GM21576 (cell line): ENCODE measurements around the gene UGT1A5.

ENCODE experiments used
- ATAC-seq: cut with Tn5 transposase; IDR thresholded peaks from one replicate; pipeline ENCODE4 v1.9.1; 2021; ENCODE audit warnings: mild to moderate bottlenecking, moderate library complexity; ENCODE audit not compliant: unreplicated experiment

UGT1A5 gene

DNA sequence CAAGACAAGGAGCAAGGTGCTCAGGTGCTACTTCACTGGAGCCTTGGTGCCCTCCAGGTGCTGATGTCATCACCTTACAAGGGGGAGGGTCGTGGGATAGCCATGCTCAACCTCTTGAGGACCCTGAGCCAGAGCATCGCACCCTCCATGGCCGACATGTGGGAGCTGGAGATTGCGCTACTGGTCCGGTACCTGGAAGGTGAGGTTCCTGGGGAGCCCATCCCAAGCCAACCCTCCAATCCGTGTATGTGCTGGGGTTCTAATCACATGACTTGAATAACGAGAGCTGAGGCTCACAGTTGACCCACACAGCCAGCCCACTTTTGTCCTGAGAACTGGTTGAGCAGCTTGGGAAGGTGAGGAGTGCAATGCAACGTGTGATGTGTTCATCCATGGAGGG, 91.3 kb downstream of the UGT1A5 start:
- ATAC-seq, result no peak

DNA sequence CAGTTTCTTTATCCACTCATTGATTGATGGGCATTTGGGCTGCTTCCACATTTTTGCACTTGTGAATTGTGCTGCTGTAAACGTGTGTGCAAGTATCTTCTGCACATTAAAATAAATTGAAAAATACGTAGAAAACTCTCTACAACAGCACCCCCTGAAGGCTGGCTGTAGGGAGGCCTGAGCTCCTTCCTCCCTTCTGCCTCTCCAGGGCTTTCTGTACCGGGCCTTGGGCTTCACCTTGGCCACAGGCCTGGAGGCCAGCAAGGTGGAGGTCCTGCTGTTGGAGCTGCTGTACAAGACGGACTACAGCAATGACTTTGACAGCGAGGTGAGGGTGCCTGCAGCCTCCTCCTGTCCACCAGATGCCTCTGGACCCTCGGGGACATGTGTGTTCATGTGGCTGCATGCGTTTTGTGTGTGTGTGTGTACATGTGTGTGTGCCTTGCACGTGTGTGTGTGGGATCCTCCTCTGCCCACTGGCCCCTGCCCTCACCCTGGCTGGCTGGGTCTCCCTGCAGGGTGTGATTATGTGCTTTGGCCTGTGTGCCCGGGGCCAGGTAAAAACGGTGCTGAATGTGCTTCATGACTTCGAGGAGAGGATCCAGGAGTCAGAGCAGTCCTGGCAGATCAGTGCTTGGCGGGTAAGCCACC, 94.6 kb downstream of the UGT1A5 start:
- ATAC-seq, result no peak

GRCh38 chr2:233807966-233808935, 95.5 kb downstream of the UGT1A5 start:
- ATAC-seq, result no peak

DNA sequence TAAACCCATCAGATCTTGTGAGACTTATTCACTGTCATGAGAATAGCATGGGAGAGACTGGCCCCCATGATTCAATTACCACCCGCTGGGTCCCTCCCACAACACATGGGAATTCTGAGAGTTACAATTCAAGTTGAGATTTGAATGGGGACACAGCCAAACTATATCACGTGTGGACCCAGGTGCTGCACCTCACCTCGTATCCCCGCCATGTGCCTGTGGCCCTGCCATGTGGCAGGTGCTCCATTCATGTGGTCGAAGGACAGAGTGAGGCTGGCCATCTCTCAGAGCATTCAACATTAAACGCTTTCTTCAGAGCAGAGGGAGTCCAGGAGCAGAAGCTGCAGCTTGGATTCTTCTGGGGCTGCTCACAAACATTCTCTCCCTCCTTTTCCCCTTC, 97.7 kb downstream of the UGT1A5 start:
- no peak for ATAC-seq

GRCh38 chr2:233811087-233811486, 98.4 kb downstream of the UGT1A5 start:
- ATAC-seq, result no peak

GRCh38 chr2:233811732-233812131, 99.0 kb downstream of the UGT1A5 start:
- ATAC-seq, result no peak

GRCh38 chr2:233813236-233814055, 100.7 kb downstream of the UGT1A5 start:
- no peak for ATAC-seq

GRCh38 chr2:233814056-233814835, 101.5 kb downstream of the UGT1A5 start:
- ATAC-seq, result no peak

DNA sequence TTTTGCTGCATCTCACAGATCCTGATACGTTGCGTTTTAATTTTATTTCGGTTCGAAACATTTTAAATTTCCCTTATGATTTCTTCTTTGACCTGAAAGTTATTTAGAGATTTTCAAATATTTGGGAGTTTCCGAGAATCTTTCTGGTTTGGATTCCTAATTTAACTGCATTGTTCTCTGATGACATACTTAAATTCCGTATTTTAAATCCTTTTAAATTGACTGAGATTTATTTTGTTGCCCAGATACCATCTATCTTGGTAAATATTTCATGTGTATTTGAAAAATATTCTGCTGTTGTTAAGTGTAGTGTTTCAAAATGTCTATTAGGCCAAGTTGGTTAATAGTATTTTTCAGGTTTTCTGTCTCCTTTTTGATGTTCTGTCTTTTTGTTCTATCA, 103.2 kb downstream of the UGT1A5 start:
- no peak for ATAC-seq

DNA sequence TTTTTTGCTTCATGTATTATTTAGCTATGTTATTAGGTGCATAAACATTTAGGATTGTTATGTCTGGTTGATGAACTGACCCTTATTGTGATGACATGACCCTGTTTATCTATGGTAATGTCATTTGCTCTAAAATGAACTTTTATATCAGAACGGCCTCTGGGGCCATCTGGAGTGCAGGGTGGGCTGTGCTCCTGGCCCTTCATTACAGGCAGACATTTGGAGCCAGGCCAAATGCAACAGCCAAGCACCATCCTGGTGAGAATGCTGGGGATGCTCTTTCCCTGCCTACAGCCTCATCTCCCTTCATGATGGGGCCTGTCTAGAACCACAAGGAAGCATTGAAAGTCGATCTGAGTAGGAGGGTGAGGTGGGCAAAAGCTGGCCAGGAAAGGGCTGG, 103.6 kb downstream of the UGT1A5 start:
- ATAC-seq, result no peak

DNA sequence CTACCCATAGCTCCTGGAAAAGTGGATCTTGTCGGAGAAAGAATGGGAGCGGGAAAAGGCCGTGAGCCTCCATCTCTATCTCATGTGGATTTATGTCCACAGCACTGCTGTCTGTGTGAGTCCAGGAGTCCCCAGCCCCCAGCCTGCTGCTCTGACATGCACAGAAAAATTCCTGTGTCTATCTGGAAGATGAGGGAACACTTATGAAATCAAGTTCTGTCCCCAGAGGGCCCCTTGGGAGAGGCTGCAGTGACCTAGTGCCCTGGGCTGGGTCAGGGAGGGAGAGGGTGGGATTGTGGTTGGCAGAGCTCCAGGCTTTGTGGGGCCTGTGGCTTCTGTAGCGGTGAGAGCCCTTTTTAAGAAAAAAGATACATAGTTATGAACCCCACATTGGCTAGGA, 104.1 kb downstream of the UGT1A5 start:
- ATAC-seq, result no peak

GRCh38 chr2:233817361-233817911, 104.7 kb downstream of the UGT1A5 start:
- ATAC-seq, result no peak

- no peak for ATAC-seq
Measured at GRCh38 chr2:233817995-233818638, 105.4 kb downstream of the UGT1A5 start.

GRCh38 chr2:233818639-233819621, 106.2 kb downstream of the UGT1A5 start:
- no peak for ATAC-seq

- ATAC-seq, result no peak
Measured at GRCh38 chr2:233819884-233820773, 107.4 kb downstream of the UGT1A5 start.

- ATAC-seq, result no peak
Measured at GRCh38 chr2:233820774-233821105, 108.0 kb downstream of the UGT1A5 start.

GRCh38 chr2:233821196-233821595, 108.5 kb downstream of the UGT1A5 start:
- ATAC-seq, result no peak

DNA sequence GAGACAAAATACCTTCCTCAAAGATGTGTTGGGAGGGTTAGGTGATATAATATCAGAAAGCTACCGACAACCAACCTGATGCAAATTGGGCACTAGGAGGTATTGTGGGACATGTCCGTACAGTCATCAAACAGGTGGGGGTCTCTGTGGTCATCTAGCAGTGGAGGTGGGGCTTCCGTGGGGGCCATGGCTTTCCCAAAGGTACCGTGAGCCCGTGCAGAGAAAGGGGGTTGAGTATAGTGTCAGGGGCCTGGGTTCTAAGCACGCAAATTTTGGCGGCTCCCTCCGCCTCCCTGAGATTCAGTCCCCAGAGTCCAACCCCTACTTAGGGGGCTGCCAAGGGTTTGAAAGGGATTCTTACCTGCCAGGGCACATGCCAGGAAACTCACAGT, 109.0 kb downstream of the UGT1A5 start:
- ATAC-seq, result no peak
